ENCODE data around the gene DZIP1L.
"Not testable (repeated sequence)": the region's sequence is repeated elsewhere in the genome, so short reads cannot be mapped to it uniquely, and the experiment has no call there.

Gene DZIP1L

DNA sequence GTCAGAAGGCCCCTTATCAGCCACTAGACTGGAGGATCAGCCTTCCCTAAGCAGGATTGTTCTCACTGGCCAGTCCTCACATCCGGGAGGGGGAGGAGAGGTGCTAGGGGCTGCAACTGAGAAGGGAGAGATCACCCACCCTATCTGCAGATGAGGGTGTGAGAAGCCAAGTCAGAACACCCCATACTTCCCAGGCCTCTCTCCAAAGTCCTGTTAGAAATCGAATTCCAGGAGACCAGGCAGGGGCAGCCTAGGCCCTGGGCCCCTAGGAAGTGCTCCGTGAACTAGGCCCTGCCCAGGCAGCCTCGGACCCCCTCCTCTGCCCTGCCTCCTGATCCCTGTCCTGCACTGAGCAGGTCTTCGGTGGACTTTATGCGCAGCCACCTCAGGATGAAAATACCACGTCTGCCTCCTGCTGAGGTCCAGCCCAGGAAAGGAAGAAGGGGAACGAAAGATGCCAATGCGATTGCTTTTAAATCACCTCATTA is 933 bp downstream of the DZIP1L start:
- DNase-seq = no peak

DNA sequence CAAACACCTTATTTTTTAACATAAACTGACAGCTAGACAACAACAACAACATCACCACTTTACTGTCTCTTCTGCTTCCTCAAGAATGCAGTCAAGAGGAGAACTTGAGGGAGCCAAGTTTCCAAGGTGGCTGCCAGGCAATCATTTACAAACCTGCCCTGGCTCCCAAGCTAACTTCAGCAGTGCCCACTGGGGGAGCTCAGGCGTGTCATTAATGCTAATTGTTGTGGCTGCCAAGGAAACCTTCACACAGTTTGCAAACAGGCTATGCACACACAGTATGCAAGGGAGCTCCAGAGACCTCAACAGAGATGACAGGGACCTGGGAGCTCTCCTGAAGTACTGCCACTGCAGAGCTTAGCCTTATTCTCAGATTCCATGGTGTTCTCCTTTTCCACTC is 2.1 kb downstream of the DZIP1L start:
- DNase-seq = no peak

DNA sequence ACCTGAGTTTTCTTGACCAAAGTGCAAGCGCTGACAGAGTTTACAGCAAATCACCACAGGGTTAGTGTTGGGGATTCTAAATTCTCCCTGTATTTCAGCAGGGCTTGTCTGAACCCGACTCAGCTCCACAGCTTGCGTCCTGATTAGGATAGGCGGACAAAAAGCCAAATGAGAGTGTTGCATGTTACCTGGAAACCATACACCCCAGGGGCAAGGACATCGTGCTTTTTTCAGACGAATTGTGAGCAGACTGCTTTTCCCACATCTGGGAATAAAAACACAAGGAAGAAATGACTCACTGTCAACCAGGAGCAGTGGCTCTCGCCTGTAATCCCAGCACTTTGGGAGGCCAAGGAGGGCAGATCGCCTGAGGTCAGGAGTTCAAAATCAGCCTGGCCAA is 3.0 kb downstream of the DZIP1L start:
- no peak for DNase-seq

DNA sequence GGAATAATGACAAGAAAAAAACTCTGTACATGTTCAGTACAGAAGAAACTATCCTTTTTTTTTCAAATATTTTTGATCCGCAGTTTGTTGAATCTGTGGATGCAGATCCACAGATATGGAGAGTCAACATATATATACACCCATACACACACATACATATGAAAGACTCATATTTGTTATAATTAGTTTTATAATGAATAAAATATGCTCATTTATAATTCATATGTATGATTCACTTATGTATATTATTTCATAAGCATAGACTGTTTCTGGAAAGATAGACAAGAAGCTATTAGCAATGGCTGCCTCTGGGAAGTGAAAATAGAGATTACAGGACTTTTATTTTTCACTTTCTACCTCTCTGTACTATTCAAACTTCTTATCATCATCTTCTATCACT is 9.8 kb downstream of the DZIP1L start:
- no peak for DNase-seq

DNA sequence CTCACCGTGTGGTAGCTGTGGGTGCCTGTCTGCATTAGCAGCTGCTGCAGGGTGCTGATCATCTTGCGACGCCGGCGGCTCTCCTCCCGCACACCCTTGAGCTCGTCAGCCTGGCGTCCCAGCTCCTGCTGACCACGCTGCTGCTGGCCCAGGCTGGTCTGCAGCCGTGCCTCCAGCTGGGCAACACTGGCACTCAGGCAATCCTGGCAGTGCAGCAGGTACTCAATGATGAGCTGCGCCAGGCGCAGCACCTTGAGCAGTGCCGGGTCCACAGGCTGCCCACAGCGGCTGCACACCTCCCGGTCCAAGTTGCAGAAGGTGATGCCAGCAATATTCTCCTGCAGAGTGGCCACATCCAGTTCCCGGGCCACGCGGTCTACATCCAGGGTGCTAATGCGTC is 11.9 kb downstream of the DZIP1L start:
- DNase-seq = no peak

DNA sequence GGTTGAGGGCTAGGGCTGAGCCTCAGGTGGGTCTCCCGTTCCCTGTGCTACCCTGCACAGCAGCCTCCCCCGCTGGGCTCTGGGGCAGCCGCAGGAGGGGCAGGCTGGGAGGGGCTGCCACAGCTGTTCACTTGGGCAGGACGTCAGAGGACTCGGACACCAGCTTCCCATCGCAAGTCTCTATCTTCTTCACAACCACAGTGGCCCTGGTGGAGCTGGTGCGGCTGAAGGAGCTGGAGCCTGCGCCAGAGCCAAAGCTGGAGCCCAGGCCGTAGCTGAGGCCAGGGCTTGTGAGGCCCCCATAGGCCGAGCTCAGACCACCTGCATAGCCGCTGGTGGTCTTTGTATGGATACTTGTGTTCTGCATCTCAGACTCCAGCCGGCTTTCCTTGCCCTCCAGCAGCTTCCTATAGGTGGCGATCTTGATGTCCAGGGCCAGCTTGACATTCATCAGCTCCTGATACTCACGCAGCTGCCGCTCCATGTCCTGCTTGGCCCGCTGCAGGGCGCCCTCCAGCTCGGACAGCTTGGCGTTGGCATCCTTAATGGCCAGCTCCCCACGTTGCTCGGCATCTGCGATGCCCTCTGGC is 14.0 kb downstream of the DZIP1L start:
- DNase-seq = not testable (repeated sequence)

DNA sequence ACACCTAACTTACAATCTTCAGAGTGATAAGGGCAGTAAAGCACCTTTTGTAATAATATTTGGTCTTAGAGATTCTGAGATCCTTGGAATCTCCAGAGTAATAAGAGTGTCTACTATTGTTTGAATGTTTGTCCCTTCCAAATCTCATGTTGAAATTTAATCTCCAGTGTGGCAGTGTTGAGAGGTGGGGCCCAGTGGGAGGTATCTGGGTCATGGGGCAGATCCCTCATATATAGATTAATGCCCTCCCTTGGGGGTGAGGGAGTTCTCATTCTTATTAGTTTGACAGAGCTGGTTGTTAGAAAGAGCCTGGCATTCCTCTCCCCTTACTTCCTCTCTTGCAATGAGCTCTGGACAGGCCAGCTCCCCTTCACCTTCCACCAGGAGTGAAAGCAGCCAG is 16.0 kb downstream of the DZIP1L start:
- DNase-seq = no peak

DNA sequence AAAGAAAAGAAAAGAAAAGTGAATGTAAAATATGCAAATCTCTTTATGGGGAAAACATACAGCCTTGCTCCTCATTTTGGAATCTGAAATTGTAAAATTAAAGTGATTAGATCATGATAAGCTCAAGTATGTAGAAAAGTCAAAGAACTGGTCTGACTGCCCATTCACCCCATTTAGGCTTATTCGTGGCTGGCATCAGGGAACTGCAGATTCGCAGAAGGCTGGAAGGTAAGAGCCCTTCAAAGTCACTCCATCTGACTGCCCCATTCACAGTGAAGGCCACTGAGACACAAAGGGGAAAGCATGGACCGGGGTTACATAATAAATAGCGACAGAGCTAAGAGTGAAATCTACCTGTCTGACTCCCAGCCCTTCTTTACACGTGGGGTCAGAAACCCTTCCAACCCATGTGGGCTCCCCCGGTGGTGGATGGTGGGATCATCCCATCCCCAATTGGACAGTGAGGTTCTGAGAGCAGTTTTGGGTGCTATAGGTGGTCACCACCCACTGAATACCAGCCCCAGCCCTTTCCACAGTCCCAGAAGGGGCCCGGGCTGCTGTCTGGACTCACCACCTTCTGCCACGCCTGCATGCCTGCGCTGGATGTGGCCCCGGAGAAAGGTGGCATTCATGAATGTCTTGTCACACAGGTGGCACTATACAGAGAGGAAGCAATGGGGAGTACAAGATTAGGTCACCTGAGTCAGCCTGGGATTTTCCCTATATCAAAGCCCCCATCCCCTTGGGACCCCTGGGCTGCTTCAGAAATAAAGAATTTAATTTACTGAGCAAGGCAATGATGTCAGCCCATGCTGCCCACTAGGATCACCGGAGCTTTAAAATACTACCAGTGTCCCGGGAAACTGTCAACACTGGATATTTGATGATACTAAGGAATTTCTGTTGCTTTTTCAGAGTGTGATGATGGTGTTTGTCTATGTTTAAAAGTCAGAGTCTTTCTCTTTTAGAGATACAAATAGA is 17.9 kb downstream of the DZIP1L start:
- DNase-seq = no peak

DNA sequence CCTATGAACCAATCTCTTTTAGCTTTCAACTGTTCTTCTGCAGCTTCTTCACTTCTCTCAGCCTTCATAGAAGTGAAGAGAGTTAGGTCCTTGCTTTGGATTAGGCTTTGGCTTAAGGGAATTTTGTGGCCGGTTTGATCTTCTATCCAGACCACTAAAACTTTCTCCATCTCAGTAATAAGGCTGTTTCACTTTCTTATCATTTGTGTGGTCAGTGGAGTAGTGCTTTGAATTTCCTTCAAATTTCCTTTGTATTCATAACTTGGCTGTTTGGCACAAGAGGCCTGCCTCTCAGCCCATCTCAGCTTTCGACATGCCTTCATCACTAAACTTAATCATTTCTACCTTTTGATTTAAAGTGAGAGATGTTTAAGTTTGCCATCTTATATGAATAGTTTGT is 21.7 kb downstream of the DZIP1L start:
- no peak for DNase-seq

DNA sequence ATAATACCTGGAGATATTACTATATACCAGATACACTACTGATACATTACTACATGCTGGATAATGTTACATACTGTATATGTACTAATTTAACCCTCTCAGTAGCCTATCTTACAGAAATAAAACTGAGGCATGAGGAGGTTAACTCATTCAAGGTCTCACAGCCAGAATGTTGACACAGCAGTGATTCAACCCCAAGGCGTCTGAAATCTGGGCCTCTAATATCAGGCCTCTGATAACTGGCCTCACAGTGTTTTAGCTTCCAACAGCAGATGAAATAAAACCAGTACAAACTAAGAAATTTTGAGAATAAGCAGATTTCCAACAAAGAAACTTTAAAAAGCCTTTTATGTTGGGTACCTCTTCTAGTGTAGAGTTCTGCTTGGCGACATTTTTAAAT is 23.4 kb downstream of the DZIP1L start:
- DNase-seq = no peak

DNA sequence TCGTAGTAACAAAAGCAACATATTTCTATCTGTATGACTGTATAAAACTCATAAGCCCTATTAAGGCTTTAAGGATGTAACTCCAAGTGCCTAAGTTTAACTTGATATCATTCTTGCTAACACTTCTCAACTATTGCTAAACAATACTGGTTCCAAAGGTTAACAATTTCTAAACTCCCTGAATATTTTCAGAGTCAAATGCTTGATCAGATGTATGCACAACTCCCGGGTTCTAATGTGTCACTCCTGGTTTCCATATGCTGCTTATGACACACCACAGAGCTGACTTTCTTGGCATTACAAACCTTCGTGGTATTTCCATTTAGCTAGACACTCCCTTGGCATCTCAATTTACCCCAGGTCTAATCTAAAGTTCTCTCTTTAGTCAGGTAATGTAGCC is 26.3 kb downstream of the DZIP1L start:
- DNase-seq = no peak

DNA sequence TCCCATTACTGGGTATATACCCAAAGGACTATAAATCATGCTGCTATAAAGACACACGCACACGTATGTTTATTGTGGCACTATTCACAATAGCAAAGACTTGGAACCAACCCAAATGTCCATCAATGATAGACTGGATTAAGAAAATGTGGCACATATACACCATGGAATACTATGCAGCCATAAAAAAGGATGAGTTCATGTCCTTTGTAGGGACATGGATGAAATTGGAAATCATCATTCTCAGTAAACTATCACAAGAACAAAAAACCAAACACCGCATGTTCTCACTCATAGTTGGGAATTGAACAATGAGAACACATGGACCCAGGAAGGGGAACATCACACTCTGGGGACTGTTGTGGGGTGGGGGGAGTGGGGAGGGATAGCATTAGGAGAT is 29.7 kb downstream of the DZIP1L start:
- not testable (repeated sequence) for DNase-seq

DNA sequence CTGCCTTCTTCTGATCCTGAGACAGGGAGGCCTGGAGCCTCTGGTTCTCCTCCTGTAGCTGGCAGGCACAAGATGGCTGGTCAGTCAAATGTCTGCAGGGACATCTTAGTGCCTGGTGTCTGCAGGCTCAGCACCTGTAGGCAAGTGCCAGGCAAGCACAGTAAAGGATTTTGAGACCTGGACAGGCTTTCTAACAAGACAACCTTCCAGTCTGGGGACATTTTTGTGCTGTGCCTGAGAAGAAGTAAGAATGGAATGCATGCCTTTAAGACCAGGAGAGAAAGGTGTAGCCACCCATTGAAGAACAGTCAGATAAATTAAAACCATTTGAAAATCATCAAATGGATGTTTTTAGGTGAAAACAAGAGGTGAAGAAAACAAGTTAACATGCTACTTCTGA is 31.2 kb downstream of the DZIP1L start:
- no peak for DNase-seq

DNA sequence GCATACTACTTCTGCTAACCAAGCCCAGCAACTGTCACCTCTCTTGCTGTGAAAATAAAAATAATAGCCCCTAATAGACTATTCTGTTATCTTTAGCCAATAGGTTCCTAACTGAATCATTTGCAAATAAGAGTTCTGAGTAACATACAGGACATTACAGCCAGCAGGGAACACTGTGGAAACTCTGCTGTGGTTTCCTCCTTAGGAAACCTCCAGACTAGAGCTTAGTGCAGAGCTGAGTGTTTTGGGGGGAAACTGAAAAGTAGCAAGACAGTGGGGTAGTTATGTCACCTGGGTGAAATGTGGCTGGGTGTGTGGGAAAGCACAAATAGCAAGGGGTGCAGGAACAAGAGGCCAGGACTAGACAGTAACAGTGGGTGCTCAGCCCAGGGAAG is 32.4 kb downstream of the DZIP1L start:
- no peak for DNase-seq

DNA sequence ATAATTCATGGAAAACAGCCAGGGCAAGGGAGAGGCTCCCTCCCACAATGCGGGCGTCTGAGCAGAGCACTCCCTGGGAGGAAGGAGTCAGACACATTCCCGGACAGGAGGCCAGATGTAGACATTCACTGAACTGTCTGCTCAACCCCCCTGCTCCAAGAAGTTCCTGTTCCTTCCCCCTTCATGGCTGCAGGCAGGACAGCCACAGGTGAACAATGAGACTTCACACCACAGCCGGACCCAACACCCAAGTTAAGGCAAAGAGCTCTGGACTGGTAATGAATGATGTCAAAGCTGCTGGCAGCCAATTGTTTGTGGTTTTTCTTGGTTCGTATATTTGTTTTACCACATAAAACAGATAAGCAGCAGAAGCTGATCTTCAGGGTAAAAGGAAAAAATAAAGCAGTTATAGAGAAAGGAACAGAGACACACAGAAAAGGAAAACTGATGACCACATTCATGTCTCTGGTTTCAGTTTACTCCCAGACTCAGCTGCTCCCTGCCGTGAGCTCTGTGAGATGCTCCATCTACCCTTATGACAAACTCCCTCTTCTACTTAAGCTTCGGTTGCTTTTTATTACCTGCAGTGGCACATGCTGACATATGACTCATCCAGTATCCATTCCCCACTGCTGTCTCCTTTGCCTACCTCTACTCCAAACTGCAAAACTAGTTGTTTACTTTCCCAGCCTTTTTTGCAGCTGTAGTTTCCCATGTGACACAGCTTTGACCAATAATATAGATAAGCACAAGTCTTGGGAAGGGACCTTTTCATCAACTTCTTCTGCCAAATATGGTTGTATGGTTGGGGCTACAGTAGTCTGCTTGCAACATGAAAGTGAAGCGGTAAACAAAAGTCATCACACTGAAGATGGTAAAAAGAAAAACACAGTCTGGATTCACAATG is 33.1 kb downstream of the DZIP1L start:
- no peak for DNase-seq

DNA sequence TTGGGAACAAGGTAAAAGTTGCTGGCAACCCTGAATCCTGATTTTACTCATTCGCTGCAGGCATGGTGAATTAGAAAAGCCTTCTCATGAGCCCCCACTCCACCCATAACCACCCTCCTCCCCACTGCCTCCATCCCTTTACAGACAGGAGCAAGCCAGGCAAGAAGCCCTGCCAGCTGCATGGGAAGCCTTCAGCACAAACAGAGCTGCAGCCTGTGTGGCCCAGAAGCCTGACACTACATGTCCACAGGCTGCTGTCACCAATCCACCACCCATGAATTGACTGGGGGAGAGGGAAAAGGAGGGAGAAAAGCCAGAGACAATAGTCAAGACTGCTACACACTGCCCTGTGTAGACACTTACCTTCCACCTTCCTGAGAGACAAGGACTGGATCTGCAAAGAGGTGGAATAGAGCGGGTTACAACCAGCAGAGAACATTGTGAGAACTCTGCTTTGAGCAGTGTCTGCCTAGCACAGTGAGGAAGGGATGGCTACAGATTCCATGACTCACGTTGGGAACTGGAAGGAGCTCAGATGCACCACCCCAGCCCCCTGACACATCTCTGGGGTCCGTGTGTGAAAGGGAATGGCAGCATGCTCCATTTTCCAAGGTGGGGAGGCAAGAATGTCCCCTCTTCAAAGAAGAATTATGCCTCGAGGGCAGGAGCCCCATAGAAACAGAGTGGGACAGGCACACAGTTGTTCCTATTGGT is 33.9 kb downstream of the DZIP1L start:
- no peak for DNase-seq

DNA sequence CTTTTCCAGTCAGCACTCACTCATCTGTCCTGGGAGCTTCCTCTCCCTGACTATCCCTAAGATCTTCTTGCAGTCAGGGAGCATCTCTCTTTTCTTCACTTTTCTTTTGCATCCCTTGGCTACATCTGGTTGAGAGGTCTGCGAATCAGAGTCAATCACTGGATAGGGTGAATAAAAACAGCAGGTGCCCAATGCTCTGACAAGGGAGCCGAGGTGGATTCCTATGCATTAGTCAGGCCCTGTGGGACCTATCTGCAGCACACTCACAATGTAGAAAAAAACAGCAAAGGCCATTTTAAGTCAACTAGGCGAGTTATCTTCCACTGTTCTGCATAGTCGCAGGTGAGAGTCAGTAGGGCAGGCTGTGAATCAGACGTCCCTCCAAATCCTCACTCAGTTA is 35.5 kb downstream of the DZIP1L start:
- no peak for DNase-seq

DNA sequence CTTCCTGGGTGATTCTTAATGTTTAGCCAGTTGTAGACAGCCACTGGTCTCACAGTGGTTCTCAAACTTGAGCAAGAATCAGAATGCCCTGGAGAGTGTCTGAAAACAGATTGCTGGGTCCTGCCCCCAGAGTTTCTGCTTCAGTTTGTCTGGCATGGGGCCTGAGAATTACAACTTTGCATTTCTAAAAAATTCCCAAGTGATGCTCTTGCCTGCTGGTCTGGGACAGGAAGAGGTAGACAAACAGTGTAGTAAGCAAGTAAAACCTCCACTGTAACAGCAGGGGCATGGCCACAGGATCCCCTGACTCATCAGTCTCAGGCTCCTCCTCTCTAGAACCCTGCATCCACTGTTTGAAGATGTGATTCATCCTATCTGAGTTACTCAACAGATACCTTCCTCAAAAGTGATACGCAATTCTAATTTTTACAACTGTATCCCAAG is 36.5 kb downstream of the DZIP1L start:
- no peak for DNase-seq

DNA sequence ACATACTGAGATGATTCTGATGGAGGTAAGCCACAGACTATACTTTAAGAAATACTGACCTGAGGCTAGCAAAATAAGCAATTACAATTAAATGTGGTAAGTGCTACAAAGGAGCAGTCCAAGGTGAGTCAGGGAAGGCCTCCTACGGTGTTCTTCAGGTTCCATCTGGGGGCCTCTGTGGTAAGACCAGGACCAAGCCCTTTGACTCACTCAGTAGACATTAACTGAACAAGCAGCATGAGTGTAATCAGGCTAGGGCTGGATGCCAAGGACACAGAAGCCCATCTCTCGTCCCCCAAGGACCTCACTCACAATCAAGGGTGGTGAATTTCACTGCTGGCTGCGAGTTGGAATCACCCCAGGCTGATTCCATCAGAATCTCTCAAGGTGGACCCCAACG is 37.3 kb downstream of the DZIP1L start:
- DNase-seq = no peak

DNA sequence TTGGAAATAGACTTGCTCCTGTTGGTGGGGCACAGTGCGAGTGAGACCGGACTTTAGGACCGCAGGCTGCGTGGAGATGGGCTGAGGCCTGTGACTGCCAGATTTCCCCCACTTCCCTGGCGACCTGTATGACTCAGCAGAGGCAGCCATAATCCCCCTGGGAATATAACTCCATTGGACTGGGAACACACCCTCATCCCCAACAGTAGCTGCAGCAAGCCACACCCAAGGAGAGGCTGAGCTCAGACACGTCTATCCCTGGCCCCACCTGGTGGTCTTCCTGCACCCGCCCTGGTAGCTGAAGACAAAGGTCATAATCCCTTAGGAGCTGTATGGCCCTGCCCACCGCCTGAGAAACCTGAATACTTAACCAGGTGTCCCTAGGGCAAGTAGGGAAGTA is 42.6 kb downstream of the DZIP1L start:
- DNase-seq = no peak

DNA sequence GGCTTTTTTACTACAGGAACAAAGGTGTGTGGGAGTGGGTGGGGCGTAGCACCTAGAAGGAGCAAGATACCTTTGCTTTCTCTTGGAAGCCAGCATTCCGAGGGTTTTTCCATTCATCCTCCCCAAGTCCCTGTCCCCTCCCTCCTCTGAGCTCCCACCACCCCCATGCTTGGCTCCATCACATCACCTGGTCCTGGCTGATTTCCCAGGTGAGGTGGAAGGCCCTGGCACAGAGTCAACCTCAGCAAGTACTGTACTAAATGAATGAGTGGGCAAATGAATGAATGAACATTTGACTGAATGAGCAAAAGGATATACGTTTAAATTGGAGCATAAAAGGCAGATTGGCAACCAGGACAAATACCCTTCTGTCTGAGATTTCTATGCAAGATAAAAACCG is 45.4 kb downstream of the DZIP1L start:
- DNase-seq = no peak

DNA sequence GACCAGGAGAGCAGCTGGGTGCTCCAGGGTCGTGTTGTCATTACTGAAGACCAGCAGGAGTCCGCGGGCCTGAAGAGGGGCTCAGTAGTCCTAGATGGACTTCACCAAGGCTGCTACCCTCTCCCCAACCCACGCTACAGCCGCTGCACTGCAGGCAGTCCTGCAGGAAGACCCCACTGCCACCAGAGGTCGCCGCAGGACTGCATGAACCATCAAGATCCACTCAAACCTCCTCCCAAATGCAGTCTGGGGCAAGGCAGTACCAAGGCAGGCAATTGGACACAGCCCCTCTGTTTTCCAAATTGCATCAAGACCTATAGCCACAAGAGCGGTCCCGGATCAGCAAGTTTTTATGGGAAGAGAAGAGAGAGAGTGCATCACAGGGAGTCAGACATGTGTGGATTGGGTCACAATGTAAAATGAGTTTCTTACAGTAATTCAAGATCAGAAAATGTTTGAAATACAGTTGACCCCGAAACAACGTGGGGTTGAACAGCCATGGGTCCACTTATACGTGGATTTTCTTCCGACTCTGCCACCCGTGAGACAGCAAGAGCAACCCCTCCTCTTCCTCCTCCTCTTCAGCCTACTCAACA is 46.7 kb downstream of the DZIP1L start:
- DNase-seq = peak; percentile 90

All from activated CD8-positive, alpha-beta memory T cell treated with anti-CD3 and anti-CD28 coated beads for 24 hours (primary cell).